Anterior cingulate cortex (tissue), 58 donors: ENCODE data around the gene CRYL1.

Experiments used
- DNase-seq, 58 donors: peaks; one replicate each; lab custom pipeline; 2025; lab: John Stamatoyannopoulos, UW

Gene CRYL1

GRCh38 chr13:20525601-20526544, at the start of gene CRYL1:
Gene CRYL1 (minus strand): TSS chr13:20525857. CDS start chr13:20525794, 63 bp downstream.
- peak; percentile 25 to 89 (median 77) for DNase-seq

- DNase-seq: no peak
These were observed 48.0 kb upstream of the CRYL1 start for GRCh38 chr13:20573636-20574035.

GRCh38 chr13:20573186-20573585, 47.5 kb upstream of the CRYL1 start:
- DNase-seq: no peak

GRCh38 chr13:20571676-20572075, 46.0 kb upstream of the CRYL1 start:
- DNase-seq: no peak

- DNase-seq: no peak
These were observed 44.9 kb upstream of the CRYL1 start for GRCh38 chr13:20570517-20570916.

GRCh38 chr13:20567881-20568528, 42.3 kb upstream of the CRYL1 start:
- DNase-seq: no peak

- peak; percentile 43 to 95 (median 88) for DNase-seq
These were observed 41.5 kb upstream of the CRYL1 start, which contains the start of gene IFT88 for GRCh38 chr13:20566898-20567874. Gene IFT88 (plus strand): TSS chr13:20567157. CDS start chr13:20574386, 7,229 bp downstream.

GRCh38 chr13:20566468-20566897, 40.8 kb upstream of the CRYL1 start:
- DNase-seq: peak in 12 of 58 donors; percentile 35 to 80 (median 73)

GRCh38 chr13:20565115-20565736, 39.6 kb upstream of the CRYL1 start:
- DNase-seq: no peak

GRCh38 chr13:20561741-20562140, 36.1 kb upstream of the CRYL1 start:
- no peak for DNase-seq

GRCh38 chr13:20559659-20560356, 34.2 kb upstream of the CRYL1 start:
- DNase-seq: no peak

- DNase-seq: no peak
These were observed 33.3 kb upstream of the CRYL1 start for GRCh38 chr13:20558982-20559381.

- DNase-seq: peak in 54 of 58 donors; percentile 7 to 92 (median 68)
These were observed 27.7 kb upstream of the CRYL1 start for GRCh38 chr13:20553311-20553710.

GRCh38 chr13:20550799-20551198, 25.1 kb upstream of the CRYL1 start:
- DNase-seq: peak in 1 of 58 donors; percentile 6

GRCh38 chr13:20547479-20547908, 21.8 kb upstream of the CRYL1 start:
- peak in 1 of 58 donors; percentile 13 for DNase-seq

- no peak for DNase-seq
These were observed 20.9 kb upstream of the CRYL1 start for GRCh38 chr13:20546556-20546955.

- DNase-seq: no peak
These were observed 18.7 kb upstream of the CRYL1 start for GRCh38 chr13:20544201-20544923.

- DNase-seq: no peak
These were observed 11.3 kb upstream of the CRYL1 start for GRCh38 chr13:20536992-20537391.
